GM23338 (cell line): ENCODE results near the gene SERPINA3. TPM values are rescaled to one million over a fixed set of nuclear protein-coding genes. Genes with fewer than 3 reads are reported as not detected.

Source experiments
- ATAC-seq: fragments of 200-7000 bp; cut with Tn5 transposase; 3 replicates; pipeline ENCODE4 v1.9.1; 2020
- DNase-seq: peaks from one replicate; pipeline ENCODE4 v3.0.0-alpha.2; 2015; ENCODE audit warnings: low spot score
- H2AFZ ChIP-seq: fragments of 200-600 bp; sonication (generic); 2 replicates; pipeline ENCODE4 v1.8.0; 2016; ENCODE audit warnings: antibody characterized with exemption, mild to moderate bottlenecking, moderate library complexity
- H3F3A ChIP-seq: fragments of 200-600 bp; sonication (generic); replicated peaks from 2 replicates; pipeline ENCODE4 v1.8.0; 2017; ENCODE audit warnings: antibody characterized with exemption, mixed run types, low read depth
- H3K27ac ChIP-seq: fragments of 200-600 bp; sonication (generic); 2 replicates; pipeline ENCODE4 v1.6.1; 2016; ENCODE audit warnings: low read depth
- H3K27me3 ChIP-seq: fragments of 200-600 bp; sonication (generic); 2 replicates; pipeline ENCODE4 v1.8.0; 2016; ENCODE audit warnings: mild to moderate bottlenecking, mixed run types, moderate library complexity; ENCODE audit not compliant: insufficient read depth
- H3K36me3 ChIP-seq: fragments of 200-600 bp; sonication (generic); 2 replicates; pipeline ENCODE4 v1.8.0; 2016; ENCODE audit warnings: mild to moderate bottlenecking; ENCODE audit not compliant: insufficient read depth
- H3K4me1 ChIP-seq: fragments of 200-600 bp; sonication (generic); 2 replicates; pipeline ENCODE4 v1.8.0; 2016; ENCODE audit warnings: mild to moderate bottlenecking, moderate library complexity; ENCODE audit not compliant: insufficient read depth
- H3K4me2 ChIP-seq: fragments of 200-600 bp; sonication (generic); 2 replicates; pipeline ENCODE4 v1.7.1; 2017; ENCODE audit warnings: mixed run types
- H3K4me3 ChIP-seq: fragments of 200-600 bp; sonication (generic); 2 replicates; pipeline ENCODE4 v1.6.1; 2016; ENCODE audit warnings: mixed run types
- H3K79me2 ChIP-seq: fragments of 200-600 bp; sonication (generic); replicated peaks from 2 replicates; pipeline ENCODE4 v1.8.0; 2017; ENCODE audit warnings: mild to moderate bottlenecking; ENCODE audit not compliant: insufficient read depth
- H3K9me2 ChIP-seq: fragments of 200-600 bp; sonication (generic); 2 replicates; pipeline ENCODE4 v1.8.0; 2017; ENCODE audit not compliant: insufficient read depth
- H4K20me1 ChIP-seq: fragments of 200-600 bp; sonication (generic); replicated peaks from 2 replicates; pipeline ENCODE4 v1.8.0; 2017; ENCODE audit warnings: mild to moderate bottlenecking; ENCODE audit not compliant: insufficient read depth
- H3K27ac Mint-ChIP-seq: 2 replicates; pipeline ENCODE4 v1.8.0; 2020; ENCODE audit warnings: inconsistent platforms, mild to moderate bottlenecking, moderate library complexity, mixed read lengths
- H3K27me3 Mint-ChIP-seq: 3 replicates; pipeline ENCODE4 v1.8.0; 2022; ENCODE audit warnings: low read depth, mild to moderate bottlenecking, moderate library complexity, mixed read lengths, inconsistent platforms; ENCODE audit not compliant: insufficient read depth, poor library complexity
- H3K36me3 Mint-ChIP-seq: 3 replicates; pipeline ENCODE4 v1.8.0; 2021; ENCODE audit warnings: low read depth, mild to moderate bottlenecking, inconsistent platforms, moderate library complexity, mixed read lengths
- H3K4me1 Mint-ChIP-seq: 3 replicates; pipeline ENCODE4 v1.8.0; 2020; ENCODE audit warnings: mild to moderate bottlenecking, inconsistent platforms, mixed read lengths
- H3K4me3 Mint-ChIP-seq: 3 replicates; pipeline ENCODE4 v1.8.0; 2021; ENCODE audit warnings: moderate library complexity, mild to moderate bottlenecking, inconsistent platforms, mixed read lengths
- H3K9me3 Mint-ChIP-seq: 3 replicates; pipeline ENCODE4 v1.8.0; 2020; ENCODE audit warnings: moderate library complexity, mild to moderate bottlenecking, inconsistent platforms, mixed read lengths
- EZH2 ChIP-seq: fragments of 200-600 bp; sonication (generic); IDR thresholded peaks from one replicate; pipeline ENCODE4 v1.8.0; 2017; ENCODE audit warnings: antibody characterized with exemption, mild to moderate bottlenecking, low read depth; ENCODE audit not compliant: unreplicated experiment
- JUNB ChIP-seq: IDR thresholded peaks from one replicate; pipeline ENCODE4 v1.6.1; 2016; ENCODE audit warnings: antibody characterized with exemption; ENCODE audit not compliant: unreplicated experiment
- NANOG ChIP-seq: IDR thresholded peaks from 2 replicates; pipeline ENCODE4 v1.6.1; 2016; ENCODE audit warnings: antibody characterized with exemption, borderline replicate concordance
- POLR2AphosphoS5 ChIP-seq: IDR thresholded peaks from 2 replicates; pipeline ENCODE4 v1.6.1; 2016; ENCODE audit warnings: antibody characterized with exemption, low read depth
- STAT1 ChIP-seq: IDR thresholded peaks from one replicate; pipeline ENCODE4 v1.6.1; 2016; ENCODE audit warnings: antibody characterized with exemption; ENCODE audit not compliant: unreplicated experiment
- ZNF462 ChIP-seq: fragments of 250-450 bp; sonication (Bioruptor Pico); IDR thresholded peaks from 2 replicates; pipeline ENCODE4 v1.5.0; 2020; ENCODE audit warnings: mild to moderate bottlenecking, moderate library complexity
- polyA plus RNA-seq: library from polyadenylated mRNA; unstranded; fragments of >200 nt; fragmentation: Nextera tagmentation; extraction: Ambion mirVana; gene quantifications from 2 replicates; pipeline ENCODE4 v1.2.1, GENCODE V29; 2016
- total RNA-seq: library from RNA; depleted of rRNA; stranded (reverse); fragments of >200 nt; shearing (Covaris generic); gene quantifications from 2 replicates; pipeline ENCODE4 v1.2.3, GENCODE V29; 2014
- TF ChIP-seq, protein P1 (sequence below): IDR thresholded peaks from one replicate; pipeline ENCODE4 v1.6.1; 2018; ENCODE audit warnings: antibody characterized with exemption; ENCODE audit not compliant: unreplicated experiment

SERPINA3 gene
- total and polyA plus RNA-seq, 2 experiments from 2014 or later = not detected

DNA sequence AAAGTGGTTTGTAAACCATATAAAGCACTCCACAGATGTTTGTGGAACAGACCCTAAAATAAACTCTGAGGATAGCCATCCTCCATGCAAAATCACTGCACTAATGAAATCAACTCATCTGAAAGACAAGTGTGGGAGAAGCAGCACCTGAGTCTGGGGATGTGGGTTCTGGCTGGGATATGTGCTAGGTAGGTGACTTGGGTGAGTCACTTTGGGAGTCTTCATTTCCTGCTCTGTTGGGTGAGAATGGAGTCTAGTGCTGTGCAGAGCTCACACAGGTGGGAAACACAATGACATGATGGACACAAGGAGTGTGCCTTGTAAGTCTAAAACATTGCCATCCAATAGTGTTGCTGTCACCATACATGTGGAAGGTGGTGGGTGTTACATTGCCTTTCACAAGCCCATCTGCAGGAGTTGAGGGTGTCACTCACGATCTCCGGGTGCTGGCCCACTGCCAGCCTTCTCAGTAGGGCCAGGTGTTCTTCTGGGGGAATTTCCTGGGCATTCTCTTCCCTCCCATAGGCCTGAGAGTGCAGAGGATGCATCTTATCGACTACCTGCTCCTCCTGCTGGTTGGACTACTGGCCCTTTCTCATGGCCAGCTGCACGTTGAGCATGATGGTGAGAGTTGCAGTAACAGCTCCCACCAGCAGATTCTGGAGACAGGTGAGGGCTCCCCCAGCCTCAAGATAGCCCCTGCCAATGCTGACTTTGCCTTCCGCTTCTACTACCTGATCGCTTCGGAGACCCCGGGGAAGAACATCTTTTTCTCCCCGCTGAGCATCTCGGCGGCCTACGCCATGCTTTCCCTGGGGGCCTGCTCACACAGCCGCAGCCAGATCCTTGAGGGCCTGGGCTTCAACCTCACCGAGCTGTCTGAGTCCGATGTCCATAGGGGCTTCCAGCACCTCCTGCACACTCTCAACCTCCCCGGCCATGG, 49.0 kb upstream of the SERPINA3 start:
- H3K4me3 Mint-ChIP-seq = no peak overlapping the region
- no peaks in the 10 kb centered on the region for H3K36me3 ChIP-seq
- H3K9me2 ChIP-seq = peaks cover 5% of the 10 kb centered on the region; the same call in 1 of the 2 replicates
- H3K4me1 ChIP-seq = no peaks in the 10 kb centered on the region
- peaks cover 5% of the 10 kb centered on the region for H3K27me3 Mint-ChIP-seq
- H3K4me3 ChIP-seq = no peak overlapping the region
- no peak for TF ChIP-seq STAT1
- TF ChIP-seq POLR2AphosphoS5 = no peak
- no peak for TF ChIP-seq NANOG
- TF ChIP-seq EZH2 = no peak
- TF ChIP-seq ZNF462 (CRISPR knock-in tag) = no peak
- TF ChIP-seq, protein P1, sequence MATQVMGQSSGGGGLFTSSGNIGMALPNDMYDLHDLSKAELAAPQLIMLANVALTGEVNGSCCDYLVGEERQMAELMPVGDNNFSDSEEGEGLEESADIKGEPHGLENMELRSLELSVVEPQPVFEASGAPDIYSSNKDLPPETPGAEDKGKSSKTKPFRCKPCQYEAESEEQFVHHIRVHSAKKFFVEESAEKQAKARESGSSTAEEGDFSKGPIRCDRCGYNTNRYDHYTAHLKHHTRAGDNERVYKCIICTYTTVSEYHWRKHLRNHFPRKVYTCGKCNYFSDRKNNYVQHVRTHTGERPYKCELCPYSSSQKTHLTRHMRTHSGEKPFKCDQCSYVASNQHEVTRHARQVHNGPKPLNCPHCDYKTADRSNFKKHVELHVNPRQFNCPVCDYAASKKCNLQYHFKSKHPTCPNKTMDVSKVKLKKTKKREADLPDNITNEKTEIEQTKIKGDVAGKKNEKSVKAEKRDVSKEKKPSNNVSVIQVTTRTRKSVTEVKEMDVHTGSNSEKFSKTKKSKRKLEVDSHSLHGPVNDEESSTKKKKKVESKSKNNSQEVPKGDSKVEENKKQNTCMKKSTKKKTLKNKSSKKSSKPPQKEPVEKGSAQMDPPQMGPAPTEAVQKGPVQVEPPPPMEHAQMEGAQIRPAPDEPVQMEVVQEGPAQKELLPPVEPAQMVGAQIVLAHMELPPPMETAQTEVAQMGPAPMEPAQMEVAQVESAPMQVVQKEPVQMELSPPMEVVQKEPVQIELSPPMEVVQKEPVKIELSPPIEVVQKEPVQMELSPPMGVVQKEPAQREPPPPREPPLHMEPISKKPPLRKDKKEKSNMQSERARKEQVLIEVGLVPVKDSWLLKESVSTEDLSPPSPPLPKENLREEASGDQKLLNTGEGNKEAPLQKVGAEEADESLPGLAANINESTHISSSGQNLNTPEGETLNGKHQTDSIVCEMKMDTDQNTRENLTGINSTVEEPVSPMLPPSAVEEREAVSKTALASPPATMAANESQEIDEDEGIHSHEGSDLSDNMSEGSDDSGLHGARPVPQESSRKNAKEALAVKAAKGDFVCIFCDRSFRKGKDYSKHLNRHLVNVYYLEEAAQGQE = no peak
- TF ChIP-seq JUNB = no peak
- H3F3A ChIP-seq = no peaks in the 10 kb centered on the region
- no peaks in the 10 kb centered on the region for H3K4me1 Mint-ChIP-seq
- no peak overlapping the region for H3K27ac ChIP-seq
- DNase-seq (no peak), ATAC-seq (no peak)
- H3K27me3 ChIP-seq = no peaks in the 10 kb centered on the region
- no peaks in the 10 kb centered on the region for H3K79me2 ChIP-seq
- no peaks in the 10 kb centered on the region for H4K20me1 ChIP-seq
- H2AFZ ChIP-seq = no peak overlapping the region
- no peak overlapping the region for H3K27ac Mint-ChIP-seq
- H3K9me3 Mint-ChIP-seq = no peaks in the 10 kb centered on the region
- no peak overlapping the region for H3K4me2 ChIP-seq
- H3K36me3 Mint-ChIP-seq = no peaks in the 10 kb centered on the region
